SK-N-SH (cell line): ENCODE results near the gene TAAR2. TPM values are rescaled to one million over a fixed set of nuclear protein-coding genes. Genes with fewer than 3 reads are reported as not detected.

Source experiments
- CTCF ChIA-PET: fragments of 300-600, 350-600 bp; formaldehyde crosslinking; extraction: SDS; loops from one replicate; lab custom pipeline; 2021; lab: Yijun Ruan, JAX
- POLR2A ChIA-PET: fragments of 350-600 bp; sonication (Branson Sonifier 250); formaldehyde crosslinking; extraction: SDS; loops from one replicate; lab custom pipeline; 2020; ENCODE audit warnings: antibody characterized with exemption, inconsistent platforms; lab: Yijun Ruan, JAX
- DNase-seq: peaks from one replicate; pipeline ENCODE4 v3.0.0; 2012
- H2AFZ ChIP-seq: fragments of 200-600 bp; sonication (generic); 2 replicates; pipeline ENCODE4 v1.8.1; 2016; ENCODE audit warnings: antibody characterized with exemption, mild to moderate bottlenecking, low read depth
- H3F3A ChIP-seq: fragments of 200-600 bp; sonication (generic); replicated peaks from 2 replicates; pipeline ENCODE3; 2016; ENCODE audit warnings: antibody characterized with exemption, mild to moderate bottlenecking; ENCODE audit not compliant: insufficient read depth
- H3K27ac ChIP-seq, 2 experiments: fragments of 200-500 bp in 1 of 2; fragments of 200-600 bp in 1 of 2; sonication (Bioruptor generic) in 1 of 2; sonication (generic), shearing (Covaris generic) in 1 of 2; 2 replicates each; pipeline versions ENCODE4 v1.5.1 to v1.6.1; 2014 to 2016; ENCODE audit warnings: low read depth in 2 of 2, inconsistent platforms in 1 of 2, low read length in 1 of 2, mild to moderate bottlenecking in 1 of 2, mixed read lengths in 1 of 2
- H3K27me3 ChIP-seq: fragments of 200-600 bp; sonication (generic), shearing (Covaris generic); 2 replicates; pipeline ENCODE4 v1.6.1; 2016; ENCODE audit warnings: mixed run types; ENCODE audit not compliant: insufficient read depth
- H3K36me3 ChIP-seq, 2 experiments: fragments of 200-500 bp in 1 of 2; fragments of 200-600 bp in 1 of 2; sonication (Bioruptor generic) in 1 of 2; sonication (generic) in 1 of 2; replicated peaks in 1 of 2; 2 replicates each; pipeline versions ENCODE3 to v1.5.1; 2014 to 2016; ENCODE audit warnings: low read length in 1 of 2, mild to moderate bottlenecking in 1 of 2; ENCODE audit not compliant: insufficient read depth in 2 of 2, control insufficient read depth in 1 of 2
- H3K4me1 ChIP-seq, 2 experiments: fragments of 200-500 bp in 1 of 2; fragments of 200-600 bp in 1 of 2; sonication (Bioruptor generic) in 1 of 2; sonication (generic), shearing (Covaris generic) in 1 of 2; 2 replicates each; pipeline versions ENCODE4 v1.5.1 to v1.6.1; 2014 to 2016; ENCODE audit warnings: low read depth in 1 of 2, low read length in 1 of 2, mixed run types in 1 of 2; ENCODE audit not compliant: insufficient read depth in 2 of 2, control insufficient read depth in 1 of 2
- H3K4me2 ChIP-seq: fragments of 200-600 bp; sonication (generic), shearing (Covaris generic); 2 replicates; pipeline ENCODE4 v1.6.1; 2017; ENCODE audit warnings: mixed run types
- H3K4me3 ChIP-seq, 2 experiments: fragments of 200-500 bp in 1 of 2; fragments of 200-600 bp in 1 of 2; sonication (Bioruptor generic) in 1 of 2; sonication (generic), shearing (Covaris generic) in 1 of 2; 2 replicates each; pipeline versions ENCODE4 v1.5.1 to v1.8.1; 2014 to 2016; ENCODE audit warnings: low read depth in 2 of 2, inconsistent platforms in 1 of 2, low read length in 1 of 2, mild to moderate bottlenecking in 1 of 2, mixed read lengths in 1 of 2, moderate library complexity in 1 of 2
- H3K79me2 ChIP-seq: fragments of 200-600 bp; sonication (generic); 2 replicates; pipeline ENCODE4 v1.8.1; 2017; ENCODE audit warnings: mild to moderate bottlenecking; ENCODE audit not compliant: insufficient read depth
- H3K9ac ChIP-seq: fragments of 200-600 bp; sonication (generic); 2 replicates; pipeline ENCODE4 v1.6.1; 2017; ENCODE audit warnings: mixed run types
- H3K9me2 ChIP-seq: fragments of 200-600 bp; sonication (generic); 2 replicates; pipeline ENCODE4 v1.6.1; 2017; ENCODE audit warnings: mixed run types
- H3K9me3 ChIP-seq: fragments of 200-600 bp; sonication (generic); 2 replicates; pipeline ENCODE4 v1.6.1; 2017; ENCODE audit warnings: mixed run types, mild to moderate bottlenecking, moderate library complexity
- H4K20me1 ChIP-seq: fragments of 200-600 bp; sonication (generic); 2 replicates; pipeline ENCODE4 v1.6.1; 2017; ENCODE audit warnings: mild to moderate bottlenecking, mixed run types; ENCODE audit not compliant: insufficient read depth
- ELF1 ChIP-seq: IDR thresholded peaks from 2 replicates; pipeline ENCODE4 v1.4.0; 2012
- EP300 ChIP-seq, 2 experiments: IDR thresholded peaks; 2 replicates each; pipeline versions ENCODE4 v1.4.0 to v1.6.1; 2012; ENCODE audit warnings: borderline replicate concordance in 1 of 2, low read depth in 1 of 2, low read length in 1 of 2
- EZH2phosphoT487 ChIP-seq: fragments of 200-600 bp; sonication (generic); IDR thresholded peaks from 2 replicates; pipeline ENCODE4 v1.6.1; 2017; ENCODE audit warnings: low read depth, mixed run types, mild to moderate bottlenecking, antibody characterized with exemption, moderate library complexity, borderline replicate concordance
- FOXJ3 ChIP-seq: sonication (generic); formaldehyde crosslinking; IDR thresholded peaks from 2 replicates; pipeline ENCODE4 v1.5.1; 2020; ENCODE audit warnings: mild to moderate bottlenecking, missing genetic modification reagents
- FOXM1 ChIP-seq: IDR thresholded peaks from 2 replicates; pipeline ENCODE4 v1.4.0; 2012; ENCODE audit warnings: low read depth, mild to moderate bottlenecking
- GABPA ChIP-seq: IDR thresholded peaks from 2 replicates; pipeline ENCODE4 v1.4.0; 2012; ENCODE audit warnings: low read depth, mild to moderate bottlenecking
- GATA2 ChIP-seq: sonication (generic); formaldehyde crosslinking; IDR thresholded peaks from 2 replicates; pipeline ENCODE4 v1.5.0; 2020; ENCODE audit warnings: mild to moderate bottlenecking, missing genetic modification reagents
- JUND ChIP-seq: IDR thresholded peaks from 2 replicates; pipeline ENCODE4 v1.4.0; 2012
- MXI1 ChIP-seq: IDR thresholded peaks from 2 replicates; pipeline ENCODE4 v1.6.1; 2012; ENCODE audit warnings: mild to moderate bottlenecking, low read depth, low read length, improper control_type of control experiment
- NRF1 ChIP-seq: IDR thresholded peaks from 2 replicates; pipeline ENCODE4 v1.6.1; 2012; ENCODE audit warnings: low read depth, mild to moderate bottlenecking, low read length
- RAD21 ChIP-seq: IDR thresholded peaks from 2 replicates; pipeline ENCODE4 v1.6.1; 2012; ENCODE audit warnings: mild to moderate bottlenecking, low read length
- SMC3 ChIP-seq: IDR thresholded peaks from 2 replicates; pipeline ENCODE4 v1.6.1; 2012; ENCODE audit warnings: low read depth, low read length, improper control_type of control experiment
- TAF1 ChIP-seq: IDR thresholded peaks from 2 replicates; pipeline ENCODE4 v1.6.1; 2012; ENCODE audit warnings: low read depth, mild to moderate bottlenecking, low read length, moderate library complexity, borderline replicate concordance
- TCF12 ChIP-seq: IDR thresholded peaks from 2 replicates; pipeline ENCODE4 v1.4.0; 2012
- USF2 ChIP-seq: fragments of 150-350 bp; IDR thresholded peaks from 2 replicates; pipeline ENCODE4 v1.6.1; 2017; ENCODE audit warnings: antibody characterized with exemption, low read length, low read depth, borderline replicate concordance
- YY1 ChIP-seq: IDR thresholded peaks from 2 replicates; pipeline ENCODE4 v1.4.0; 2012; ENCODE audit warnings: low read depth, mild to moderate bottlenecking
- WGBS: methylation state at CpG from one replicate; pipeline ENCODE4 v1.1.6; 2017; ENCODE audit warnings: low lambda C conversion rate; 5-methylcytosine and 5-hydroxymethylcytosine counted together
- polyA plus RNA-seq, 3 experiments: library from polyadenylated mRNA; depleted of rRNA; stranded (reverse); fragments of >200 nt; gene quantifications; 2 replicates each; pipeline ENCODE4 v1.2.3, GENCODE V29; 2012
- TF ChIP-seq, protein P1 (sequence below): fragments of 150-350 bp; IDR thresholded peaks from 2 replicates; pipeline ENCODE4 v1.6.1; 2016; ENCODE audit warnings: mild to moderate bottlenecking, low read depth, low read length
- TF ChIP-seq, protein P2 (sequence below): IDR thresholded peaks from 2 replicates; pipeline ENCODE4 v1.6.1; 2012; ENCODE audit warnings: mild to moderate bottlenecking, low read depth, low read length, moderate library complexity

Gene TAAR2
- polyA plus RNA-seq, 1 of the 3 experiments (the other 2 are of a cell fraction): not detected

DNA sequence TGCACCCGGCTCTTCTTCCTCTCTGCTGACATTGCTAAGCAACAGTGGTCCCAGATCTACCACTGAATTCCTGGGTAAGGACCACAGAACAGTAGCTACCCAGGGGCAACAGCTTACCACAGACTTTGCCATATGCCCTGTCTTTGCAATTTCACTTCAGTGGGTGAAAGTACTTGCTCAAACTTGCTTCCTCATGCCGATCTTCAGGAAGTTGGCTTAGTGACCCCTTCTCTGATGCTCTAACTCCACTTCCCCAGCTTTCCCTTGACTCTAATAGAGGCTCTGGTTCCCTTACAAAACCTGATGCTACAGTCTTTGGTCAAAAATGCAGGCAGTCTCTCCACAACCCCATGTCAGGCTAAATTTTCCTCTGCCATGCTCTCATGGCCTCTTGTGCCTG lies 31.2 kb downstream of the TAAR2 start:
- Histone ChIP-seq H3K27me3 (no peaks in the 10 kb centered on the region), H3F3A (no peaks in the 10 kb centered on the region), H4K20me1 (no peaks in the 10 kb centered on the region), H3K4me3 (no peak overlapping the region), H3K9me3 (no peaks in the 10 kb centered on the region), H3K4me1 (no peaks in the 10 kb centered on the region), H3K36me3 (no peaks in the 10 kb centered on the region), H3K9ac (no peak overlapping the region), H3K79me2 (no peaks in the 10 kb centered on the region), H3K4me2 (no peak overlapping the region), H3K9me2 (no peaks in the 10 kb centered on the region), H2AFZ (no peak overlapping the region), H3K27ac (no peak overlapping the region)
- ChIA-PET CTCF (interaction anchor here (1.0 kb wide), 1 partner anchor 170 kb away, joined by 3 read pairs; no protein-coding TSS in a partner anchor), POLR2A (interaction anchor here (0.7 kb wide), 1 partner anchor 21 kb away, joined by 3 read pairs; no protein-coding TSS in a partner anchor)
- TF ChIP-seq GABPA (no peak), YY1 (no peak), FOXM1 (no peak), EP300 (IDR thresholded peaks at IDR 0.05; ENCODE audit: borderline replicate concordance in 1 of 2, low read depth in 1 of 2, low read length in 1 of 2) (no peak), GATA2 (CRISPR knock-in tag) (no peak), JUND (no peak), ELF1 (no peak), SMC3 (no peak), MXI1 (no peak), RAD21 (no peak), TAF1 (no peak), EZH2phosphoT487 (no peak), NRF1 (no peak), TCF12 (no peak), FOXJ3 (CRISPR knock-in tag) (no peak), USF2 (no peak)
- TF ChIP-seq, protein P1, sequence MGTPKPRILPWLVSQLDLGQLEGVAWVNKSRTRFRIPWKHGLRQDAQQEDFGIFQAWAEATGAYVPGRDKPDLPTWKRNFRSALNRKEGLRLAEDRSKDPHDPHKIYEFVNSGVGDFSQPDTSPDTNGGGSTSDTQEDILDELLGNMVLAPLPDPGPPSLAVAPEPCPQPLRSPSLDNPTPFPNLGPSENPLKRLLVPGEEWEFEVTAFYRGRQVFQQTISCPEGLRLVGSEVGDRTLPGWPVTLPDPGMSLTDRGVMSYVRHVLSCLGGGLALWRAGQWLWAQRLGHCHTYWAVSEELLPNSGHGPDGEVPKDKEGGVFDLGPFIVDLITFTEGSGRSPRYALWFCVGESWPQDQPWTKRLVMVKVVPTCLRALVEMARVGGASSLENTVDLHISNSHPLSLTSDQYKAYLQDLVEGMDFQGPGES: no peak
- TF ChIP-seq, protein P2, sequence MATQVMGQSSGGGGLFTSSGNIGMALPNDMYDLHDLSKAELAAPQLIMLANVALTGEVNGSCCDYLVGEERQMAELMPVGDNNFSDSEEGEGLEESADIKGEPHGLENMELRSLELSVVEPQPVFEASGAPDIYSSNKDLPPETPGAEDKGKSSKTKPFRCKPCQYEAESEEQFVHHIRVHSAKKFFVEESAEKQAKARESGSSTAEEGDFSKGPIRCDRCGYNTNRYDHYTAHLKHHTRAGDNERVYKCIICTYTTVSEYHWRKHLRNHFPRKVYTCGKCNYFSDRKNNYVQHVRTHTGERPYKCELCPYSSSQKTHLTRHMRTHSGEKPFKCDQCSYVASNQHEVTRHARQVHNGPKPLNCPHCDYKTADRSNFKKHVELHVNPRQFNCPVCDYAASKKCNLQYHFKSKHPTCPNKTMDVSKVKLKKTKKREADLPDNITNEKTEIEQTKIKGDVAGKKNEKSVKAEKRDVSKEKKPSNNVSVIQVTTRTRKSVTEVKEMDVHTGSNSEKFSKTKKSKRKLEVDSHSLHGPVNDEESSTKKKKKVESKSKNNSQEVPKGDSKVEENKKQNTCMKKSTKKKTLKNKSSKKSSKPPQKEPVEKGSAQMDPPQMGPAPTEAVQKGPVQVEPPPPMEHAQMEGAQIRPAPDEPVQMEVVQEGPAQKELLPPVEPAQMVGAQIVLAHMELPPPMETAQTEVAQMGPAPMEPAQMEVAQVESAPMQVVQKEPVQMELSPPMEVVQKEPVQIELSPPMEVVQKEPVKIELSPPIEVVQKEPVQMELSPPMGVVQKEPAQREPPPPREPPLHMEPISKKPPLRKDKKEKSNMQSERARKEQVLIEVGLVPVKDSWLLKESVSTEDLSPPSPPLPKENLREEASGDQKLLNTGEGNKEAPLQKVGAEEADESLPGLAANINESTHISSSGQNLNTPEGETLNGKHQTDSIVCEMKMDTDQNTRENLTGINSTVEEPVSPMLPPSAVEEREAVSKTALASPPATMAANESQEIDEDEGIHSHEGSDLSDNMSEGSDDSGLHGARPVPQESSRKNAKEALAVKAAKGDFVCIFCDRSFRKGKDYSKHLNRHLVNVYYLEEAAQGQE: no peak
- DNase-seq: no peak
- 6% methylated on average over 2 of the region's 2 CpGs for WGBS
